Measurements from ENCODE around the gene EFCAB6. TPM values are rescaled to one million over a fixed set of nuclear protein-coding genes. Genes with fewer than 3 reads are reported as not detected.

EFCAB6 gene
- total RNA-seq, 1 donor, result 0.86 TPM

GRCh38 chr22:43535336-43535735, 276.8 kb downstream of the EFCAB6 start:
- DNase-seq (ENCODE audit: low read depth), result no peak
- no peak overlapping the region for H3K4me3 ChIP-seq (ENCODE audit: low read depth, low read length)
- no peak for TF ChIP-seq CTCF (IDR thresholded peaks at IDR 0.05; ENCODE audit: insufficient read depth, low read depth, low read length)

GRCh38 chr22:43534916-43535315, 277.2 kb downstream of the EFCAB6 start:
- H3K4me3 ChIP-seq (ENCODE audit: low read depth, low read length), result no peak overlapping the region
- no peak for TF ChIP-seq CTCF (IDR thresholded peaks at IDR 0.05; ENCODE audit: insufficient read depth, low read depth, low read length)
- no peak for DNase-seq (ENCODE audit: low read depth)

GRCh38 chr22:43533656-43534428, 278.3 kb downstream of the EFCAB6 start:
- no peak for DNase-seq (ENCODE audit: low read depth)
- H3K4me3 ChIP-seq (ENCODE audit: low read depth, low read length), result no peak overlapping the region
- TF ChIP-seq CTCF (IDR thresholded peaks at IDR 0.05; ENCODE audit: insufficient read depth, low read depth, low read length), result no peak

- DNase-seq (ENCODE audit: low read depth), result no peak
- no peak for TF ChIP-seq CTCF (IDR thresholded peaks at IDR 0.05; ENCODE audit: insufficient read depth, low read depth, low read length)
- H3K4me3 ChIP-seq (ENCODE audit: low read depth, low read length), result no peak overlapping the region
These were observed 279.0 kb downstream of the EFCAB6 start for GRCh38 chr22:43533156-43533530.

- TF ChIP-seq CTCF (IDR thresholded peaks at IDR 0.05; ENCODE audit: insufficient read depth, low read depth, low read length), result no peak
- DNase-seq (ENCODE audit: low read depth), result no peak
- no peak overlapping the region for H3K4me3 ChIP-seq (ENCODE audit: low read depth, low read length)
These were observed 279.6 kb downstream of the EFCAB6 start for GRCh38 chr22:43532301-43533155.

- H3K4me3 ChIP-seq (ENCODE audit: low read depth, low read length), result no peak overlapping the region
- TF ChIP-seq CTCF (IDR thresholded peaks at IDR 0.05; ENCODE audit: insufficient read depth, low read depth, low read length), result no peak
- no peak for DNase-seq (ENCODE audit: low read depth)
These were observed 280.5 kb downstream of the EFCAB6 start for GRCh38 chr22:43531651-43532050.

Measured in fibroblast of villous mesenchyme (primary cell).